ENCODE measurements around the gene CERK.

- TF ChIP-seq CTCF (IDR thresholded peaks at IDR 0.05), result no peak
- no peak for TF ChIP-seq ATF2 (CRISPR knock-in tag; IDR thresholded peaks at IDR 0.05; ENCODE audit: borderline replicate concordance, low read depth)
- TF ChIP-seq AFF4 (CRISPR knock-in tag; IDR thresholded peaks at IDR 0.05; ENCODE audit: borderline replicate concordance), result no peak
- TF ChIP-seq ELF4 (CRISPR knock-in tag; IDR thresholded peaks at IDR 0.05; ENCODE audit: low read depth), result no peak
- TF ChIP-seq USF2 (CRISPR knock-in tag; IDR thresholded peaks at IDR 0.05), result no peak
- no peak for TF ChIP-seq ATF1 (CRISPR knock-in tag; IDR thresholded peaks at IDR 0.05)
- TF ChIP-seq OVOL2 (CRISPR knock-in tag; IDR thresholded peaks at IDR 0.05; ENCODE audit: borderline replicate concordance), result no peak
- no peak for TF ChIP-seq NR3C1 (CRISPR knock-in tag; conservative IDR thresholded peaks at IDR 0.05; ENCODE audit: low read depth)
- TF ChIP-seq USF1 (CRISPR knock-in tag; IDR thresholded peaks at IDR 0.05), result no peak
Observed at GRCh38 chr22:46663001-46663400, 75.1 kb downstream of the CERK start.

All from WTC11 (cell line).